Stimulated activated CD8-positive, alpha-beta memory T cell treated with anti-CD3 and anti-CD28 coated beads, Interleukin-15, amount 100 ng/mL, for 48 hours (primary cell): Measurements from ENCODE around the gene FAM120B.

Experiments
- DNase-seq, 2 donors: peaks; one replicate each; pipeline ENCODE4 v3.0.0-alpha.2; 2020; ENCODE audit warnings: low read depth in 2 of 2

The FAM120B gene

GRCh38 chr6:170456334-170456733 is 149.8 kb downstream of the FAM120B start:
- DNase-seq = no peak
